Thyroid gland (tissue), 4 donors: ENCODE measurements around the gene DYNC1I1. TPM values are rescaled to one million over a fixed set of nuclear protein-coding genes. Genes with fewer than 3 reads are reported as not detected.

ENCODE experiments used
- DNase-seq, 2 donors: peaks; one replicate each; pipeline ENCODE4 v3.0.0-alpha.2; 2019
- H3K27ac ChIP-seq, 3 donors: fragments of 200-600 bp; sonication (generic); 1 replicate in 2 of 3; 2 replicates in 1 of 3; pipeline ENCODE4 v1.5.1; 2016 to 2019; ENCODE audit warnings: mild to moderate bottlenecking in 1 of 3, moderate library complexity in 1 of 3
- H3K27me3 ChIP-seq: fragments of 200-600 bp; sonication (generic); one replicate; pipeline ENCODE4 v1.5.1; 2019
- H3K36me3 ChIP-seq, 2 donors: fragments of 200-600 bp; sonication (generic); one replicate each; pipeline ENCODE4 v1.5.1; 2016 to 2019
- H3K4me1 ChIP-seq, 2 donors: fragments of 200-600 bp; sonication (generic); one replicate each; pipeline ENCODE4 v1.5.1; 2017 to 2019
- H3K4me3 ChIP-seq, 3 donors: fragments of 200-600 bp; sonication (generic); replicated peaks in 1 of 3; 1 replicate in 2 of 3; 2 replicates in 1 of 3; pipeline ENCODE4 v1.5.1; 2016; ENCODE audit warnings: mild to moderate bottlenecking in 1 of 3
- H3K9me3 ChIP-seq: fragments of 200-600 bp; sonication (generic); one replicate; pipeline ENCODE4 v1.5.1; 2017
- CTCF ChIP-seq, 6 experiments: fragments of 200-600 bp in 3 of 6; fragments of 450-650 bp in 3 of 6; sonication (generic) in 3 of 6; IDR thresholded peaks; one replicate each; pipeline ENCODE4 v1.5.1; 2016 to 2019; ENCODE audit warnings: antibody characterized with exemption in 6 of 6, mild to moderate bottlenecking in 2 of 6, inconsistent platforms in 1 of 6, moderate library complexity in 1 of 6
- POLR2A ChIP-seq, 2 donors: fragments of 450-650 bp; IDR thresholded peaks; one replicate each; pipeline ENCODE4 v1.6.1; 2017; ENCODE audit warnings: antibody characterized with exemption in 2 of 2, mild to moderate bottlenecking in 2 of 2, moderate library complexity in 1 of 2
- WGBS, 2 donors: methylation state at CpG; one replicate each; pipeline ENCODE4 v1.1.5; 2017; 5-methylcytosine and 5-hydroxymethylcytosine counted together
- intact Hi-C: fragments of 100-400 bp; cut with DNase I; formaldehyde crosslinking; loops from one replicate; pipeline ENCODE4 v1.15.1; 2023
- total RNA-seq, 4 donors: library from RNA; depleted of rRNA; stranded (reverse); fragments of >200 nt; gene quantifications; one replicate each; pipeline ENCODE4 v1.2.3, GENCODE V29; 2016

DYNC1I1 gene
- total RNA-seq, 4 donors from 2014 or later, result 6.6 to 12.8 (median 10.5) TPM

- Histone ChIP-seq H3K4me1 (peaks cover 0 to 20% of the 10 kb centered on the region in 2 donors), H3K9me3 (no peaks in the 10 kb centered on the region), H3K36me3 (no peaks in the 10 kb centered on the region), H3K27ac (no peak overlapping the region), H3K4me3 (no peak overlapping the region), H3K27me3 (no peaks in the 10 kb centered on the region)
- intact Hi-C loops, result loop anchor here (5.0 kb wide), 1 partner anchor 152 kb away; no protein-coding TSS in a partner anchor
- TF ChIP-seq POLR2A (IDR thresholded peaks at IDR 0.05), result no peak
- TF ChIP-seq CTCF (IDR thresholded peaks at IDR 0.05), result no peak
- DNase-seq, result no peak
- 78 to 81% methylated on average over 4 of the region's 4 CpGs for WGBS, 2 donors
Measured at GRCh38 chr7:95874541-95875265, 102.3 kb downstream of the DYNC1I1 start.

- H3K4me1 ChIP-seq, result peaks cover 0 to 18% of the 10 kb centered on the region in 2 donors
- no peaks in the 10 kb centered on the region for H3K27me3 ChIP-seq
- no peaks in the 10 kb centered on the region for H3K36me3 ChIP-seq
- H3K27ac ChIP-seq, result no peak overlapping the region
- H3K4me3 ChIP-seq, result no peak overlapping the region
- intact Hi-C loops, result loop anchor here (5.0 kb wide), 1 partner anchor 153 kb away; no protein-coding TSS in a partner anchor
- no peaks in the 10 kb centered on the region for H3K9me3 ChIP-seq
- DNase-seq, result no peak
- no peak for TF ChIP-seq CTCF (IDR thresholded peaks at IDR 0.05)
- no peak for TF ChIP-seq POLR2A (IDR thresholded peaks at IDR 0.05)
Measured at GRCh38 chr7:95875519-95875918, 103.2 kb downstream of the DYNC1I1 start.

- Histone ChIP-seq H3K36me3 (no peaks in the 10 kb centered on the region), H3K4me3 (no peak overlapping the region), H3K27ac (no peak overlapping the region), H3K4me1 (peaks cover 0 to 6% of the 10 kb centered on the region in 2 donors), H3K9me3 (no peaks in the 10 kb centered on the region), H3K27me3 (no peaks in the 10 kb centered on the region)
- DNase-seq, result no peak
- intact Hi-C loops, result loop anchor here (5.0 kb wide), 1 partner anchor 156 kb away; no protein-coding TSS in a partner anchor
- TF ChIP-seq POLR2A (IDR thresholded peaks at IDR 0.05) (no peak), CTCF (IDR thresholded peaks at IDR 0.05) (no peak)
Measured at GRCh38 chr7:95878677-95879076, 106.3 kb downstream of the DYNC1I1 start.

- WGBS, 2 donors, result 84 to 96% methylated on average over 1 of the region's 1 CpG
- intact Hi-C loops, result no loop called here
- Histone ChIP-seq H3K36me3 (no peaks in the 10 kb centered on the region), H3K27ac (no peak overlapping the region), H3K4me1 (no peaks in the 10 kb centered on the region), H3K4me3 (no peak overlapping the region), H3K9me3 (no peaks in the 10 kb centered on the region), H3K27me3 (no peaks in the 10 kb centered on the region)
- no peak for DNase-seq
- TF ChIP-seq POLR2A (IDR thresholded peaks at IDR 0.05), result no peak
- TF ChIP-seq CTCF (IDR thresholded peaks at IDR 0.05), result no peak
Measured at GRCh38 chr7:95881597-95881996, 109.2 kb downstream of the DYNC1I1 start.

GRCh38 chr7:95883217-95883616 lies 110.9 kb downstream of the DYNC1I1 start:
- Histone ChIP-seq H3K27ac (no peak overlapping the region), H3K36me3 (no peaks in the 10 kb centered on the region), H3K4me3 (no peak overlapping the region), H3K4me1 (no peaks in the 10 kb centered on the region), H3K27me3 (no peaks in the 10 kb centered on the region), H3K9me3 (no peaks in the 10 kb centered on the region)
- DNase-seq, result no peak
- WGBS, 2 donors, result 82 to 93% methylated on average over 3 of the region's 3 CpGs
- no peak for TF ChIP-seq CTCF (IDR thresholded peaks at IDR 0.05)
- TF ChIP-seq POLR2A (IDR thresholded peaks at IDR 0.05), result no peak
- intact Hi-C loops, result no loop called here
